Cerebellar nuclear complex (tissue), 1 donor: ENCODE measurements around the gene ZBTB34.

ENCODE experiments used
- DNase-seq, 2 experiments: peaks; one replicate each; lab custom pipeline; 2025; lab: John Stamatoyannopoulos, UW

ZBTB34 gene

GRCh38 chr9:126876531-126876930 lies 16.1 kb downstream of the ZBTB34 start:
- no peak for DNase-seq

- DNase-seq: no peak
Measured at GRCh38 chr9:126877418-126877817, 17.0 kb downstream of the ZBTB34 start.

- no peak for DNase-seq
Measured at GRCh38 chr9:126879288-126879687, 18.8 kb downstream of the ZBTB34 start.

GRCh38 chr9:126880226-126880946 lies 19.9 kb downstream of the ZBTB34 start:
- DNase-seq: no peak

GRCh38 chr9:126880947-126881332 lies 20.5 kb downstream of the ZBTB34 start:
- peak in 1 of 2 experiments; percentile 25 for DNase-seq

- no peak for DNase-seq
Measured at GRCh38 chr9:126882746-126883145, 22.3 kb downstream of the ZBTB34 start.

- DNase-seq: no peak
Measured at GRCh38 chr9:126883636-126884035, 23.2 kb downstream of the ZBTB34 start.

- DNase-seq: no peak
Measured at GRCh38 chr9:126885131-126885641, 24.7 kb downstream of the ZBTB34 start.

- no peak for DNase-seq
Measured at GRCh38 chr9:126886034-126886822, 25.8 kb downstream of the ZBTB34 start.

GRCh38 chr9:126886897-126887296 lies 26.5 kb downstream of the ZBTB34 start:
- DNase-seq: no peak

GRCh38 chr9:126891676-126892075 lies 31.2 kb downstream of the ZBTB34 start:
- DNase-seq: no peak

GRCh38 chr9:126893079-126893478 lies 32.6 kb downstream of the ZBTB34 start:
- no peak for DNase-seq

- DNase-seq: no peak
Measured at GRCh38 chr9:126894052-126894603, 33.7 kb downstream of the ZBTB34 start.

- DNase-seq: no peak
Measured at GRCh38 chr9:126902210-126902609, 41.8 kb downstream of the ZBTB34 start.

- DNase-seq: no peak
Measured at GRCh38 chr9:126904586-126904985, 44.1 kb downstream of the ZBTB34 start.

GRCh38 chr9:126906091-126906490 lies 45.7 kb downstream of the ZBTB34 start:
- peak in 1 of 2 experiments; percentile 19 for DNase-seq

GRCh38 chr9:126907058-126907457 lies 46.6 kb downstream of the ZBTB34 start:
- DNase-seq: no peak

- peak; percentile 74 to 78 for DNase-seq
Measured at GRCh38 chr9:126914458-126915280, 54.2 kb downstream of the ZBTB34 start, which contains the start of gene RALGPS1. Gene RALGPS1, plus strand, starts transcription at chr9:126914782. Its CDS starts 47,508 bp downstream, at chr9:126962290.

- no peak for DNase-seq
Measured at GRCh38 chr9:126915281-126915816, 54.9 kb downstream of the ZBTB34 start.

- no peak for DNase-seq
Measured at GRCh38 chr9:126915846-126916543, 55.6 kb downstream of the ZBTB34 start.

GRCh38 chr9:126916909-126917308 lies 56.5 kb downstream of the ZBTB34 start:
- DNase-seq: no peak
